Hematopoietic multipotent progenitor cell treated with erythropoietin and hydrocortisone succinate and interleukin-3 and kit ligand, for 15 days (in vitro differentiated cells): Measurements from ENCODE around the gene PGAP6.
"Not testable (repeated sequence)": the region's sequence is repeated elsewhere in the genome, so short reads cannot be mapped to it uniquely, and the experiment has no call there.

Experiments
- DNase-seq: peaks from one replicate; pipeline ENCODE4 v3.0.0-alpha.2; 2015; ENCODE audit warnings: low spot score

The PGAP6 gene

DNA sequence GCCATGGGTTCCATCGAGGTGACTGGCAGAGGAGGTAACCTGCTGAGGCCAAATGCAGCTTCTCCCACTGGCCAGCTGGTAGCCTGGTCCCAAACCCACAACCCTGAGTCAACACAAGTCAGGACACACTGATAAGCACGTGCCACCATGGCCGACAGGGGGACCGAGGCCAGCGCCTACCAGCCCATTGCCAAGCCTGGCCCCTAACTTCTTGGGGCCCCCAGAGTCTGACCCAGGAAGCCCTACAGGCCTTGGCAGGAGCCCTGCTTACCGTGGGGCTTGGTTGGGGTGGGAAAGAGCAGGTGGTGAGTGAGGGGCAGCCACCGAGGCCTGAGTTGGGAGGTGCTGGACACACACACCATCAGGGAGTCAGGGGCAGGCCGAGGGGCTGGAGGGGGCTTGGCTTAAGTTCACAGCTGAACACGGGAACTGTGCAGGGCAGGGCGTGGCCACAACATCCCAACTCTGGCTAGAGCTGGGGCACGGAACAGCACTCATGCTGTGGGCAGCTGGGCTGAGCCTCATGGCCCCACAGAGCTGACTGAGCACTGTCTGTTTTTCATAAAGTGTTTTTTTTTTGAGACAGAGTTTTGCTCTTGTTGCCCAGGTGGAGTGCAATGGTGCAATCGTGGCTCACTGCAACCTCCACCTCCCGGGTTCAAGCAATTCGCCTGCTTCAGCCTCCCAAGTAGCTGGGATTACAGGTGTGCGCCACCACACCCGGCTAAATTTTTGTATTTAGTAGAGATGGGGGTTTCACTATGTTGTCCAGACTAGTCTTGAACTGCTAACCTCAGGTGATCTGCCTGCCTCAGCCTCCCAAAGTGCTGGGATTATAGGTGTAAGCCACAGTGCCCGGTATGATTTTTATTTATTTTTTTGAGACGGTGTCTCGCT, 16.9 kb downstream of the PGAP6 start:
- no peak for DNase-seq

DNA sequence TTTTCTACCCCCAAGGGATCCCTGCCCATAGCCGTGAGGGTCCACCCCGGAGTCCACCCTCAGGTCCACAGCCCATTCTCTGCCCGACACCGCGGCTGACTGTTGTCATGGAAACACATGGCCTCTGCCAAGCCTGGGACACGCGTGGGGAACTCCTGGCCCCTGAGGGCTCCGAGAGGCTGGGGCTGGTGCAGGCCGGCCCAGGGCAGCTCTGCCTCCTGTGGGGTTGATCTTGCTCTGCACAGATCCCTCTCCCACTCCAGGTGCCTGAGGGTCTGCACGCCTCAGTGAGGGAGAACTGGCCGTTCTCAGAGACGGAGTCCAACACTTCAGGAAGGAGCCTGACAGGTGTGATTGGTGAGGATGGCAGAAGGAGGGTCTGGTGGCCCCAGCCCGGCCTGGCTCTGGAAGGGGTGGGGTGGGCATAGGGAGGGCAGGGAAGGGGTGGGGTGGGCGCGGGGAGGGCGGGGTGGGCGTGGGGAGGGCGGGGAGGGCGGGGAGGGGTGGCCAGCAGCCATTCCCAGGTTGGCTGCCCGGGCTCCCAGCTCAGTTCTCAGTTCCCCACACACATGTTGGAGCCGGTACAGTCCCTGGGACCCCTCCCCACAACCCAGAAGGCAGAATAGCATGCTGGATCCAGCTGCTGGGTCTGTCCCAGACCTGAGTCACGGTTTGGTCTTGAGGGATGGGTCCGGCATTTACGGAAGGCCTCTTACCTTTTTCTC, 17.9 kb downstream of the PGAP6 start:
- DNase-seq, result no peak

DNA sequence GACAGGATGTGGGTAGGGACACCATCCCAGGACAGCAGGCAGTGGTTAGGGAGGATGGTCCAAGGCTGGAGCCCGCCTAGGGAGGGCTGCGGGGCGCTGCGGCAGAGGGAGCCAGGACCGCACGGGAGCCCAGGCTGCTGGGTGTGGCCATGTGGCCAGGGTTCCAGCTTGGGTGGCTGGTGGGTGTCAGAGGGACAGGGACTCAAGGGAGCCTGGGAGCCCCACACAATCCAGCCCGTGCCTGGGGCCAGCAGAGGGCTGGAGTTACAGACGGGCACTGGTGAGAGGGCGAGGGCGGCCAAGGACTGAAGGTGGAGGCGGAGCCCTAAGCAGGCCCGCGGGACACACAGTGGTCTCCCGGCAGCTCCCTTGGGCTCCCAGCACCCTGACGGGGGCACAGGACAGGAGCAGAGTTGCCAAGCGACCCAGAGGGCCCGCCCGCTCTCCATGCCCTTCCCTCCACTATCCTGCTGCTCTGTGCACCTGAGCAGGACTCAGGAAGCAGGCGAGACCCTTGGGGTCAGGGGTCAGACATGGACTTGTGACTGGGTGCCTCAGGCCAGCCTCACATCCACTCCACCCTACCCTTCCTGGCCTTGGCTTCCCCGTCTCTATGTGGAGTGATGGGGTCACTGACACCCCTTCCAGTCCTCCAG, 18.5 kb downstream of the PGAP6 start:
- no peak for DNase-seq

DNA sequence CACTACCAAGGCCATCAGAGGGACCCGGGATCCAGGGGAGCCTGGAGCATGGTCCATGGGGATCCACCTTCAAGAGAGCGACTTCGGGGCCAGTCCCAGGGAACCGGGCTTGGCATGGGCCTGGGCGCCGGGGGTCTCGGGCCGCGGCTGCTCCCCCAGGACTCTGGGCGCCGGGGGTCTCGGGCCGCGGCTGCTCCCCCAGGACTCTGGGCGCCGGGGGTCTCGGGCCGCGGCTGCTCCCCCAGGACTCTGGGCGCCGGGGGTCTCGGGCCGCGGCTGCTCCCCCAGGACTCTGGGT, 19.1 kb downstream of the PGAP6 start:
- DNase-seq, result not testable (repeated sequence)

DNA sequence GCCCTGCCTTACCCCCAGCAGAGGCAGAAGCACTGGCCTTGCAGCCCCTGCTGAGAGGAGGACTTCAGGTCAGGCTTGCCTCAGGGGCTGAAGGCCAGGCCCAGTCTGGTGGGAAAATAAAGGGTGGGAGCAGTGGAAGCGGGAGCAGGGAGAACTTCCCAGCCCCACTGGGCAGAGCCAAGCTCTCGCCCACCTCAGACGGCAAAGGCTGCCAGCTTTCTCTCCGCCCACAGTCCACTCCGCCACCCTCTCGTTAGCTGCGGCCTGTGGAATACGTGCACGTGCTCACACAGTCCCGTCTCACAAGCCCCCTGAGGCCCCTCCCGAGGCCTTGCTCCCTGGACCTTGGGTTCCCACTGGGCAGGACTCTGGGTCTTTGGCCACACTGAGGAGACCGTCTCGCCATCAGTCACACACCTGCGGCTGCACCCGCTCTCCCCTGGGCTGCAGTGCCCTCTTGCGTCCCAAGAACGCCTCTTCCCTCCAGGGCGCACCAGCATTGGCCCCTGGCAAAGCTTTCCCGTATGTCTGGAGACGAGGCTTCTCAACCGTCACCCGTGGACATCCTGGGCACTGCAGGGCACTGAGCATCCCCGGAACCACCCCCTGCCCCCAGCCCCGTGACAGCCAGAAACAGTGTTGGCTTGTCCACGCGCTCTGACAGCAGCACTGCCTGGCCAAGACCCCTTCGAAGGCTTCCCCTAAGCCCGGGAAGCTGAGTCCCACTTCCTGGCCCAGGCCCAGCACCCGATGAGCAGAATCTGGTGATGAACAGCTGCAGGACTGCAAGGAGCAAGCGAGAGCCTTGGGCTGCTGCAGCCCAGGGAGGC, 19.7 kb downstream of the PGAP6 start:
- DNase-seq, result peak; percentile 78

DNA sequence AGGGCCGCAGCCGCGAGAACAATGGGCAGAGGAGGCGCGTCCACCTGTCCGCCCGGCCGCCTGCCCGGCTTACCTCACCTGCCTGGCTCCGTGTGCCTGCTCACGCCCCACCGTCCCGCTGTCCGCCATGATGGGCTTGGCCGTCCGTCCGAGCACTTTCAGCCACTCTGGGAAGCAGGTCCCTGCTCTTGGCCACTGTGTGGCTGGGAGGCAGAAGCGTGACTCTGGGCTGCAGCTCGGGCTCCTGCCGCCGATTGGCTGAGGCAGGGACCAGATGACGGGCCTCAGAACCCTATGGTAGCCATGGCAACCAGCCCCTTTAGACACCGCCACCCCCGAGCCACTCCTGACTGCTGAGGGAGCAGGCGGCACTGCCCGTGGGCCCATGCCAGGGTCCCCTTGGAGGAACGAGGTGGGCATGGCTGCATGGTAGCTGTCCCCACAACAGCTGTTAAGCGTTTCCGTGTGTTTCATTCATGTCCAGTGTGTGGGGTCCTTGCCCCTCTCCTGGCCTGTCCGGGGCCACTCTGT, 20.4 kb downstream of the PGAP6 start:
- DNase-seq, result no peak

DNA sequence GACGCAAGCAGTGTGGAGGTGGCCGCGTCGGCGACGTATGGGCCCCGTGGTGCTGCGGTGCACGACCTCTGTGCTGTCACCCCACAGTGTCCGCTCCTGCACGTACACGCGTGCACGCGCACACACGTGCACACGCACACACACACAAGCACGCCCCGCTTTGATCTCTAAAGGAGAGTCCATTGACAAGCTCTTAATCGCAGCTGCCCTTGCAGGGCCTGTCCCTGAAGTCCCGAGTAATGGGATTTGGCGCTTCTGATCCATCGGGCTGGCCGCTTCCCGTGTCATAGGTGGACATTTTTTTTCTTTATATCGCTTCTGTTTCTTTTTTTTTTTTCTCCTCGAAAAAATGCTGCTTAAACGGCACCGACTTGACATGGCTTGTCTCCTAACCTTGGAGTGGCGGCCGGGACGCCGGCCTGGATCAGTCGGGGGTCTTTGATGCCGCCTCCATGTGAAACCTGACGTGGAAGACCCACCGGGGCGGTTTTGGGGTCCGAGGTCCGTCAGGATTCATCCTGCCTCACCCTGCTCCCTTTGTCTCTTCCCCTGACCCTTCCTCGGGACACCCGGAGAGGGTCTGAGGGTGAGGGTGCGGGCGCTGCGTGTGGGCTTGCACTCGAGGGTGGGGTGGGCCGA, 21.0 kb downstream of the PGAP6 start:
- DNase-seq, result no peak

DNA sequence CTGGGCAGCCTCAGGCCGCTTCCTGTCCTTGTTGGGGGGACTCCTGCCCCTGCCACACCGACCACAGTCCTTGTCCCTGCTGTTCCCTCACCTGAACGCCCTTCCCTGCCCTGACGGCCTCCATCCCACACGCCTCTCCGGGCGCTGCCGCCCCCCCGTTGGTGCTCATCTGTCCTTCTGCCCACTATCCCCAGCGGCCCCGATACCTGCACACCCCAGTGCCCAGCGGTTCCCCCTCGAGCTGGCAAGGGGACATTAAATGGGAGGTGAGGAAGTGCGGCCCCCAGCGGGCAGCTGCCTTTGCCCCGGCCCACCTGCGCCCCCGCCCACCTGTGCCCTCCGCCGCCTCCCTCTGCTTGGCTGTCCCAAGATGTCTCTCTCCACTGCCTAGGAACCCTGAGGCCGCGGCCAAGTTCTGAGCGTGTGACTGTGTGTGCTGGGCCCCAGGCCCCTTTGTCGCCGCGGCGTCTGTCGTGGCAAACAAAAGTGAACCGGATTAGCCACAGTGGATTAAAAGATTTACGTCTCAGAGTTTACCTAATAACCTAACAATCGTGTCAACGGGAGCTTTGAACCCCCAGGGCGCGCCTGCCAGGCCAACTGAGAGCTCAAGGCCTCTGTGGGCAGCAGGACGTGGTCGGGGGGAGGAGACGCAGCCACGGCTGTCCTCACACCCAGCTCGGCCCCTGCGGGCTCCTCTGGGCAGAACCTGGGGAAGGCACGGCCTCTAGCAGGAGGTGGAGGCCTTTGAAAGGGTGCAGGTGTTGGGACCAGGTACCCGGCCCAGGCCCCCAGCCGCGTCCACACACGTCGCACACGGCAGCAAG, 21.7 kb downstream of the PGAP6 start:
- DNase-seq, result no peak

DNA sequence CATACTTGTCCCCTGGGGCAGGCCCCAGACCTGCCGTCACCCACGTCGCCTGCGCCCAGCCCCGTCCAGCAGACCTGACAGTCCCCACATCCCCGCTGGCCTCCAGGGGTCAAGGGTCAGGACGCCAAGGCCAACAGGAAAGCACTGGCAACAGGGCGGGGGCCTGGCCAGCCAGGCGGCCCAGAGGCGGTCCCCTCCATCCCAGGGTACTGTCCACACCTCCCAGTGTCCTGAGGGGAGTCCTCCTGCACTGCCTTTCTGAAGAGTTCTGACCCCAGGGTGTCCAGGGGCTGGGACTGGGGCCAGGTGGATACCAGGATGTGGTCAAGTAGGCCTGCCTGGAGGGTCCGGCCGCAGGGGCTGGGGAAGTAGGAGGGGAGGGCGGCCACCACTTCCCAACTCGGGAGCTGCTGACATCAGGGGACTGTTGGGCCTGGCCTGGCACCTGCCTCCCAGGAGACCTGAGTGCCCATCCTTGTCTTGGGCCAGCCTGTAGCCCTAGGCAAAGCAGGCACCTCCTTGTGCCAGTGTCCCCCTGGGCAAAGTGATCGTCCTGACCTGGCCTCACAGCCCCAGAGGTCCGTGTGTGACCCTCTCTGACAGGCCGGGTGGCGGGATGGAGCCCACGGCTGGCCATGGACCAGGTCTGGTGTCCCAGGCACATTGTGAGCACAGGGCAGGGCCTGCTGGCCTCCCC, 22.6 kb downstream of the PGAP6 start:
- DNase-seq, result no peak

DNA sequence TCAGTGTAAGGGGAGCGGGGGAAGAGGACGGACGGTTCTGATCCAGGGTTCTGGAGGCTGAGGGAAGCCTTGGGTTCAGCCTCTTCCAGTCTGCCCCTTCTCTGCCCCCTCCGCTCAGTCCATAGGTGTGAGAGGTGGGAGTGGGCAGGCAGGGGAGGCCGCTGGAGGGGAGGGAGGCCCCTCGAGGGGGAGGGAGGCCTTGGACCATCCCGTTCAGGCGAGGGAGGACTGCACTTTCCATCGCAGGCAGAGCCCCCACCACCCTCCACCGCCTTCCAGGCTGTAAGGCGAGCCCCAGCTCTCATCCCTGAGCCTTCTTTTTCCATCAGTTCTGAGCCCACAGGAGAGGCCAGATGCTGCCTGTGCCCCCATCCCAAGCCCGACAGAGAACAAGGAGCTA, 25.0 kb downstream of the PGAP6 start:
- no peak for DNase-seq

DNA sequence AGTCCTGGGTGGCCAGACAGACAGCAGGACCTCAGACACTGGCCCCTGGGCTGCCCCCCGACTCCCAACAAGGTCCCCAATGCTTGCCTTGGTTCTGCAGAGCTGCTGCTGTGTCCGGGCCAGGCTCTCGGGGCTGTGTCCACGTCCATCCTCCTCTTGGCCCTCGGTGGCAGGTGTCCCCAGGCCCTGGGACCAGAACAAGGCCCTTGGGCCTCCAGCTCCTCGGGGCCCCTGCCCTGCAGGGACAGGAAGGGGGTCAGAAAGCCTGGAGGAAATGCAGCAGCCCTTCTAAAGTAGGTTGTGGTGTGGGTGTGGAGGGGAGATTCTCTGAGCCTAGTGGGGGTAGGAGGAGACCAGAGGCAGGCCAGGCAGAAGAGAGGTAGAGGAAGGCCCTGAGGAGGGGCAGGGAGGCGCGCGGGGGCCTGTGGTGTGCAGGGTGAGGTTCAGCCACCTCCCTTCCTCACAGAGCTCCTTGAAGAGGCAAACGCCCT, 26.8 kb downstream of the PGAP6 start:
- no peak for DNase-seq

DNA sequence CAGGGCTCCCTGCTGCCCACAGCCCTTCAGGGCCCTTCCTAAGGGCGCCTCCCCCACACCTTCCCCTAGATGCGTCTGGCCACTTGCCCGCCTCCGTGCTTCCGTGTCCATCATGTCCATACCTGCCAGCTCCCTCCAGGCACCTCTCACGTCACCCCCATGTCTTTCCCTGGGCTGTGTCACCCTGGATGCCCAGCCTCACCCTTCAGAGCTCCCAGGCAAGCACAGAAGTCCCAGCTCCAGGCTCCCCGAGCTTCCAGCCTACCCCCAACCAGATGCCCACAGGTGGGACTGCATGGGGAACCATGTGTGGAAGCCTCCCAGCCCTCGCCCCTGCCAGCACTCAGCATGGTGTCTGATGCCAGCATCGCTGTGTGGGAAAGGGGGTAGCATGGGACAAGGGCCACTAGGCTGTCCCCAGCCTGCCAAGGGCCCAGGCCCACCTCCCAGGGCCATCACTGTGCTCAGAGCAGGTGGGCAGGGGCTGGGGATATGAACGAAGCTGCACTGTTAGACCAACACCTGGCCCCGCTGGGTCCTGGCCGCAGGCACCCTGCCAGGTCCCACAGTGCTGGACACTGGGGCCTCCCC, 27.4 kb downstream of the PGAP6 start:
- DNase-seq, result no peak

DNA sequence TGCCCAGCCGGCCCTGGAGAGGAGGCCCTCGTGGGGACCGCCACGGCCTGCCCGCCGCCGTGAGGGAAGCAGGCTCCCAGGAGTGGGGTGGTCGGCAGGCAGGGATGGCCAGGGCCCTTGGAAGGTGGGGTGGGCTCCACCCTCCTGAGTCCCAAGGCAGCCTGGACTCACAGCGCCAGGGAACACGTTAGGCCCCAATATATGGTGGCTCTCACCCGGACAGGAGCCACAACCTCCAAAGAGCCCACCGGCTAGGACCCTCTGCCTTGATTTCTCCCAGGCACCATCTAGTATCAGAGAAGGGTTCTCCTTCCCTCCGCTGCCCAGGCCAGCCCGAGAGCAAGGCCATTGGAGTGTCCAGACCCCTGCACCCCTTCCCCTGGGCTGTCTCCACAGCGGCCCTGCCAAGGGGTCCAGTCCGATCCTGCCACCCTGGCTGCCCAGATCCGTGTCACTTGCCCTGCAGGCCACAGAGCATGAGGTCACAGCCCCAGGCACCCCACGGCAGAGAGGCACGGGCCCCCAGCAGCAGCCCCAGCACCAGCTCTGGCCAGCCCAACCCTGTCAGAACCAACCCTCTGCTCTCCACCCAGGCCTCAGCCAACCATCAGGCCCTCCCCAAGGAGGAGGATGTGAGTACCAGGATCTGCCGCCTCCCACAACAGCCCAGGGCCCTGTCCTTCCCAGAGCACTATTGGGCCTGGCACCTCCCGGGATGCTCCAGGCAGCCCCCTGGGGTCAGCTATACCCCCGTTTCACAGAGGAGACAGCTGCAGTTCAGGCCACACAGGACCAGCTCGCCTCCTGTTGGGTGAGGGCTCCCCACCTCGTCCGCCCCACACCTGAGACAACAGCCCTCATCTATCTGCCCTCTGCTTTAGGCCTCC, 28.1 kb downstream of the PGAP6 start:
- DNase-seq, result no peak

DNA sequence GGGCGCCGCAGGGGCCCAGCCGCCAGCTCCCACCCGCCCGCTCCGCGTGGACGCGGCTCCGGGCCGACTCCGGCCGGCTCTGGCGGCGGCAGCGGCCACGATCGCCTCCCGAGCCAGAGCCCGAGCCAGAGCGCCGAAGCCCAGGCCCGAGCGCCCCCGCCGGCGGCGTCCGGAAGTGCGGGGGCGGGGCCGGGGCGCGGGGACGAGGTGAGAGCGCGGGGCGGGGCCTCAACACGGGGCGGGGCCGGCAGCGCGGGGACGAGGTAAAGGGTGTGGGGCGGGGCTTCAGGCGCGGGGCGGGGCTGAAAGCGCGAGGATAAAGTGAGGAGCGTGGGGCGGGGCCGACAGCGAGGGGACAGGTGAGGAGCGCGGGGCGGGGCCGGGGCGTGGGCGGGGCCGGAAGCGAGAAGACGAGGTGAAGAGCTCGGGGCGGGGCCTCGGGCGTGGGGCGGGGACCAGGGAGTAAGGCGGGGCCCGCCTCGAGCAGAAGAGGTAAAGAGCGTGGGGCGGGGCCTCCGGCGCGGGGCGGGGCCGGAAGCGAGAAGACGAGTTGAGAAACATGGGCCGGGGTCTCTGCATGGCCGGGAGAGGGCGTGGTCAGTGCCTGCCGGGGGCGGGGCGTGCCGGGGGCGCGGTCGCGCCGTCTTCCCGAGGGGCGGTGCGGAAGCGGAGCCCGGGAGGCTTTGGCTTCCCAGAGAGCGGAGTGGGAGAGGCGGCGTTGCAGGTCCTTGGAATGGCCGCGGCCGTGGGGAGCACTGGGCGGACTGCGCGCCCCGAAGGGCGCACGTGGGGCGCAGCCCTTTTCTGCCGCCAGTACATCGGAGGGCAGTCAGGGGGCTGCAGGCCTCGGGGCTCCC, 29.0 kb downstream of the PGAP6 start, which contains the start of gene AXIN1:
AXIN1 (minus strand) TSS at position 177 of the 857 bp plus-strand sequence. CDS start 5,698 bp downstream, outside the sequence.
- DNase-seq, result peak; percentile 97

DNA sequence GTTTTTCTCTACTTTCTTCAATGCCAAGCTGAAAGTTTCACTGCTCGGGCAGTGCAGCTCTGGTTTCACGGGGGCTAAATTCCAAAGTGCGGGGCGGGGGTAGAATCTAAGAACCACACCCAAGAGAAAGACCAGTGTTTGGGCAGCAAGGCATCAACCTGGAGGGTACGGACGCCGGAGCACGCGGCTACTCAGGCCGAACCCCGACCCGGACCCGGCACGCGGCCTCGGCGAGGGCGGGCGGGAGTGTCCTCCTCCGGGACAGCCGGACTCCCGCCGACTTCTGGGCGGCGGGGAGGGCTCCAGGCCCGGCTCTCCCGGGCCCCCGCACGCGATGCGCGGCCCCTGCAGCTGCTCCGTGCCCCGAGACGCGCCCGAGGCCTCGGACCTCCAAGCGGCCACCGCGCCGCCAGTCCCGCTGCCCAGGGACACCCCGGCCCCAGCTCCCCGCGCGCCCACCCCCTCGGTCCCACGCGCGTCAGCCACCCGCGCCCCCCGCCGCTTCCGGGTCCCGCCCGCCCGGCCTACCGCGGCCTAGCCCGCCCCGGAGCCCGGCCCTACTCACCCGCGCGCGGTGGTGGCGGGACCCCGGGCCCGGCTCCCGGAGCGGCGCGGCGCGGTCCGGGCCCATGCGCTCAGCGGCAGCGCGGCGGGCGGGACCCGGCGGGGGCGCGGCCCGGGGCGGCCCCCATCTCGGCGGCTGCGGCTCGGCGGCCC, 29.8 kb downstream of the PGAP6 start:
- DNase-seq, result no peak

DNA sequence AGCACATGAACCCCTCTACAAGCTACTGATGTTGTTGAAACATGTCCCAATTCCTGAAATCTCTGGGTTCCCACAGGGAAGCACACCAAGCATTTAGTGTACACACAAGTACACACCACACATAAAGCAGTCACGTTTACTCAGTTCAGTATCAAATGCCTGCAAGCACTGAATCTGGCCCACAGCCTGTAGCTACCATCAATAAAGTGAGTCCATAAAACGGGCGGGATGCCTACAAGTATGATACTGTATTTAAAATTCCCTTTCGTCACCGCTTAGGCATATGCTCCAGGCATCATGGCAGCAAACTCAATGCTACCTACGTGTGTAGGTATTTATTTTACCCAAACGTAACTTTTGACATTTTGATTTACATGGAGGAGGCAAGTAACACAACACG, 31.6 kb downstream of the PGAP6 start:
- DNase-seq, result no peak

DNA sequence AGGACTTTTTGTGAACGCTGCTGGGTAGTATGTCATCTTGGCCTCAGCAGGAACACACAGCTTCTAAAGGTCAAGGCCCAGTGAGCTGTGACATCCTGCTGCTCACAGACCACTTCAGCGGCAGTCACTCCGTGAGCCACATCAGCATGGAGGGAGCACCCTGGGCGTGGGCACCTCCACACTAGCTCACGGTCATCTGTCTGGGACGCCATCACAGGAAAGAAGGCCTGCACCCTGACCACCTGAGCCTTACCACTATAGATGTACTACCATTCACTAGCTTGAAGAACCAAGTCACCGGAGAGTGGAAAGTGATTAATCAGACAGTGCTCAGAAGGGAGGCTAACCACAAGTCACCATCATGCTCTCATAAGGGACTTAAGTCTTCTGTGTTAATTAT, 32.6 kb downstream of the PGAP6 start:
- DNase-seq, result no peak
